Measurements from ENCODE around the gene TRERF1.

TRERF1 gene

GRCh38 chr6:42190554-42191183 is 261.1 kb downstream of the TRERF1 start:
- CTCF ChIA-PET: interaction anchor here (0.6 to 2.2 kb wide), 6 partner anchors 20 to 628 kb away, joined by 3 to 7 read pairs (median 3); no protein-coding TSS in a partner anchor
- H3K4me3 ChIP-seq (ENCODE audit: low read depth, low read length): no peak overlapping the region
- POLR2A ChIA-PET: no interaction called here
- H3K9me3 ChIP-seq (ENCODE audit: control insufficient read depth, insufficient read depth, low read depth, low read length): no peaks in the 10 kb centered on the region
- TF ChIP-seq ZNF707 (tag by site-specific recombination; IDR thresholded peaks at IDR 0.05): no peak
- TF ChIP-seq ZIC2 (tag by site-specific recombination; IDR thresholded peaks at IDR 0.05): peak; percentile 68
- 0 out of 2 replicates have a peak, but pooled peaks have one; percentile 26 for TF ChIP-seq KLF9 (tag by site-specific recombination; IDR thresholded peaks at IDR 0.05; ENCODE audit: low read depth)
- peak; percentile 73 for TF ChIP-seq KLF10 (tag by site-specific recombination; IDR thresholded peaks at IDR 0.05)
- TF ChIP-seq ZNF792 (tag by site-specific recombination; IDR thresholded peaks at IDR 0.05): no peak
- peak; percentile 25; the same call in 1 of the 2 replicates for TF ChIP-seq HIC1 (tag by site-specific recombination; IDR thresholded peaks at IDR 0.05)
- 0 out of 2 replicates have a peak, but pooled peaks have one; percentile 11 for TF ChIP-seq ZNF600 (tag by site-specific recombination; IDR thresholded peaks at IDR 0.05)
- H3K27ac ChIP-seq (ENCODE audit: extremely low read depth, low read depth, low read length): no peak overlapping the region
- no peaks in the 10 kb centered on the region for H3K36me3 ChIP-seq (ENCODE audit: control insufficient read depth in 2 of 2, insufficient read depth in 1 of 2, low read length in 2 of 2)
- peaks cover 11% of the 10 kb centered on the region; the same call in 1 of the 2 replicates for H3K4me1 ChIP-seq (ENCODE audit: control insufficient read depth, insufficient read depth, low read length)

DNA sequence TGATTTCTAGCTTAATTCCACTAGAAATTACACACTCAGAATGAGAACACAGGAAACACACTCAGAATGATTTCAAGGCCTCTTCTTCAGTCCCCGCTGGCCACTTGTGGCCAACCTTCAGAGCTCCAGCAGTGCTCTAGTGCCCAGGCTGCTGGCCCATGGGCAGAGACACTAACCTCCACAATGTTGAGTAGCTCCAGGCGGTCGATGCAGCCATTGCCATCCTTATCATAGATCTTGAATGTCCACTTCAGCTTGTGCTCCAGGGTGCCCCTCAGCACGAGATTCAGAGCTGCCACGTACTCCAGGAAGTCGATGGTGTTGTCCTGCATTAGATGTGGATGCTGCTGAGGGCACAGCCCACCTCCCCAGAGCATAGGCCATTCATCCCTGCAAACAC is 263.3 kb downstream of the TRERF1 start:
- POLR2A ChIA-PET: interaction anchor here (0.6 kb wide), 1 partner anchor 276 kb away, joined by 4 read pairs; no protein-coding TSS in a partner anchor
- CTCF ChIA-PET: interaction anchor here (0.6 to 2.1 kb wide), 5 partner anchors 16 to 344 kb away, joined by 3 to 10 read pairs (median 3); no protein-coding TSS in a partner anchor
- peaks cover 8% of the 10 kb centered on the region; the same call in 1 of the 2 replicates for H3K4me1 ChIP-seq (ENCODE audit: control insufficient read depth, insufficient read depth, low read length)
- TF ChIP-seq ZNF223 (tag by site-specific recombination; IDR thresholded peaks at IDR 0.05): no peak
- no peak for TF ChIP-seq ZNF555 (tag by site-specific recombination; conservative IDR thresholded peaks at IDR 0.05)
- no peak for TF ChIP-seq ZNF19 (tag by site-specific recombination; IDR thresholded peaks at IDR 0.05; ENCODE audit: low read depth)
- no peak for TF ChIP-seq ZNF664 (tag by site-specific recombination; IDR thresholded peaks at IDR 0.05)
- TF ChIP-seq SETDB1 (IDR thresholded peaks at IDR 0.05; ENCODE audit: insufficient read length, low read length): no peak
- TF ChIP-seq, protein P1, sequence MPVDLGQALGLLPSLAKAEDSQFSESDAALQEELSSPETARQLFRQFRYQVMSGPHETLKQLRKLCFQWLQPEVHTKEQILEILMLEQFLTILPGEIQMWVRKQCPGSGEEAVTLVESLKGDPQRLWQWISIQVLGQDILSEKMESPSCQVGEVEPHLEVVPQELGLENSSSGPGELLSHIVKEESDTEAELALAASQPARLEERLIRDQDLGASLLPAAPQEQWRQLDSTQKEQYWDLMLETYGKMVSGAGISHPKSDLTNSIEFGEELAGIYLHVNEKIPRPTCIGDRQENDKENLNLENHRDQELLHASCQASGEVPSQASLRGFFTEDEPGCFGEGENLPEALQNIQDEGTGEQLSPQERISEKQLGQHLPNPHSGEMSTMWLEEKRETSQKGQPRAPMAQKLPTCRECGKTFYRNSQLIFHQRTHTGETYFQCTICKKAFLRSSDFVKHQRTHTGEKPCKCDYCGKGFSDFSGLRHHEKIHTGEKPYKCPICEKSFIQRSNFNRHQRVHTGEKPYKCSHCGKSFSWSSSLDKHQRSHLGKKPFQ (tag by site-specific recombination; IDR thresholded peaks at IDR 0.05): no peak
- no peak for TF ChIP-seq HOXD13 (CRISPR knock-in tag; IDR thresholded peaks at IDR 0.05; ENCODE audit: borderline replicate concordance)
- no peak for TF ChIP-seq ZSCAN16 (tag by site-specific recombination; IDR thresholded peaks at IDR 0.05)
- TF ChIP-seq ZNF23 (tag by site-specific recombination; IDR thresholded peaks at IDR 0.05; ENCODE audit: borderline replicate concordance): no peak
- no peak for TF ChIP-seq ZNF473 (tag by site-specific recombination; IDR thresholded peaks at IDR 0.05)
- H3K36me3 ChIP-seq (ENCODE audit: control insufficient read depth in 2 of 2, insufficient read depth in 1 of 2, low read length in 2 of 2): no peaks in the 10 kb centered on the region
- H3K27ac ChIP-seq (ENCODE audit: extremely low read depth, low read depth, low read length): no peak overlapping the region
- no peaks in the 10 kb centered on the region for H3K9me3 ChIP-seq (ENCODE audit: control insufficient read depth, insufficient read depth, low read depth, low read length)
- H3K4me3 ChIP-seq (ENCODE audit: low read depth, low read length): no peak overlapping the region

DNA sequence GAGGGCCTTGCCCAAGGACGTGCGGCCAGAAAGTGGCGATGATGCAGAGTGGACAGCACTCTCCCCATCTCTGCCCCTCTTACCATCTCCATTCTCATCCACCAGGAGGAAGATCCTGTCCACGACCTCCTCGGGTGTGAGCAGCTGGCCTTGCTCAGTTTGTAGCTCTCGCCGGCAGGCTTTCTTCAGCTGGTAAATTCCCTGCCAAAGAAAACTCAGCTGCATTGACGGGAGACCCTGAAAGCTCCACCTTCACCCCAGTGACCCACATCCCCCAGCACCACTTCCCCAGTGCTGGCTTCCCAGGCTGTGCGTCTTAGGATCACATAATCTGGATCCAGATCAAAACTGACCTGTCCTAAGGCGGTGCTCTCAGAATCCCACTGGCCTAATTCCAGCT is 266.1 kb downstream of the TRERF1 start:
- H3K4me3 ChIP-seq (ENCODE audit: low read depth, low read length): no peak overlapping the region
- H3K4me1 ChIP-seq (ENCODE audit: control insufficient read depth, insufficient read depth, low read length): 0 out of 2 replicates have a peak, but pooled peaks cover 1% of the 10 kb centered on the region
- H3K36me3 ChIP-seq (ENCODE audit: control insufficient read depth in 2 of 2, insufficient read depth in 1 of 2, low read length in 2 of 2): no peaks in the 10 kb centered on the region
- CTCF ChIA-PET: interaction anchor here (0.5 to 1.9 kb wide), 5 partner anchors 29 to 817 kb away, joined by 3 to 13 read pairs (median 3); no protein-coding TSS in a partner anchor
- H3K27ac ChIP-seq (ENCODE audit: extremely low read depth, low read depth, low read length): no peak overlapping the region
- H3K9me3 ChIP-seq (ENCODE audit: control insufficient read depth, insufficient read depth, low read depth, low read length): no peaks in the 10 kb centered on the region
- POLR2A ChIA-PET: no interaction called here
- TF ChIP-seq ZSCAN30 (tag by site-specific recombination; IDR thresholded peaks at IDR 0.05): no peak
- no peak for TF ChIP-seq ZNF133 (tag by site-specific recombination; IDR thresholded peaks at IDR 0.05)
- TF ChIP-seq ZNF791 (tag by site-specific recombination; IDR thresholded peaks at IDR 0.05): no peak
- no peak for TF ChIP-seq ZFP41 (tag by site-specific recombination; IDR thresholded peaks at IDR 0.05; ENCODE audit: borderline replicate concordance)
- TF ChIP-seq ZNF335 (tag by site-specific recombination; conservative IDR thresholded peaks at IDR 0.05): no peak
- no peak for TF ChIP-seq ZNF302 (tag by site-specific recombination; IDR thresholded peaks at IDR 0.05; ENCODE audit: low read depth)
- no peak for TF ChIP-seq ZNF501 (tag by site-specific recombination; IDR thresholded peaks at IDR 0.05)
- no peak for TF ChIP-seq ZNF175 (tag by site-specific recombination; IDR thresholded peaks at IDR 0.05)
- TF ChIP-seq, protein P2, sequence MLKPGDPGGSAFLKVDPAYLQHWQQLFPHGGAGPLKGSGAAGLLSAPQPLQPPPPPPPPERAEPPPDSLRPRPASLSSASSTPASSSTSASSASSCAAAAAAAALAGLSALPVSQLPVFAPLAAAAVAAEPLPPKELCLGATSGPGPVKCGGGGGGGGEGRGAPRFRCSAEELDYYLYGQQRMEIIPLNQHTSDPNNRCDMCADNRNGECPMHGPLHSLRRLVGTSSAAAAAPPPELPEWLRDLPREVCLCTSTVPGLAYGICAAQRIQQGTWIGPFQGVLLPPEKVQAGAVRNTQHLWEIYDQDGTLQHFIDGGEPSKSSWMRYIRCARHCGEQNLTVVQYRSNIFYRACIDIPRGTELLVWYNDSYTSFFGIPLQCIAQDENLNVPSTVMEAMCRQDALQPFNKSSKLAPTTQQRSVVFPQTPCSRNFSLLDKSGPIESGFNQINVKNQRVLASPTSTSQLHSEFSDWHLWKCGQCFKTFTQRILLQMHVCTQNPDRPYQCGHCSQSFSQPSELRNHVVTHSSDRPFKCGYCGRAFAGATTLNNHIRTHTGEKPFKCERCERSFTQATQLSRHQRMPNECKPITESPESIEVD (tag by site-specific recombination; IDR thresholded peaks at IDR 0.05): no peak
- no peak for TF ChIP-seq ZFP3 (tag by site-specific recombination; IDR thresholded peaks at IDR 0.05; ENCODE audit: low read depth)
- TF ChIP-seq KLF16 (tag by site-specific recombination; IDR thresholded peaks at IDR 0.05): no peak
